GM19238 (cell line): ENCODE results near the gene WWC2.

Source experiments
- DNase-seq: peaks from one replicate; pipeline ENCODE4 v3.0.0; 2011; ENCODE audit warnings: low spot score; ENCODE audit not compliant: insufficient read length

The WWC2 gene

GRCh38 chr4:183327827-183328226 lies 228.8 kb downstream of the WWC2 start:
- DNase-seq = no peak

- DNase-seq = no peak
These were observed 229.8 kb downstream of the WWC2 start for GRCh38 chr4:183328832-183329231.

- no peak for DNase-seq
These were observed 230.2 kb downstream of the WWC2 start for GRCh38 chr4:183329244-183329643.

GRCh38 chr4:183329954-183330742 lies 231.1 kb downstream of the WWC2 start:
- no peak for DNase-seq

- DNase-seq = no peak
These were observed 231.8 kb downstream of the WWC2 start for GRCh38 chr4:183330841-183331240.

GRCh38 chr4:183332447-183332846 lies 233.4 kb downstream of the WWC2 start:
- no peak for DNase-seq

GRCh38 chr4:183333202-183333601 lies 234.1 kb downstream of the WWC2 start:
- DNase-seq = no peak

- no peak for DNase-seq
These were observed 234.9 kb downstream of the WWC2 start for GRCh38 chr4:183333983-183334382.

- no peak for DNase-seq
These were observed 236.4 kb downstream of the WWC2 start for GRCh38 chr4:183335369-183335940.

- DNase-seq = no peak
These were observed 238.3 kb downstream of the WWC2 start for GRCh38 chr4:183337349-183337748.

- no peak for DNase-seq
These were observed 238.8 kb downstream of the WWC2 start for GRCh38 chr4:183337833-183338232.

- peak; percentile 10 for DNase-seq
These were observed 243.8 kb downstream of the WWC2 start for GRCh38 chr4:183342541-183343533.

- no peak for DNase-seq
These were observed 244.7 kb downstream of the WWC2 start for GRCh38 chr4:183343730-183344129.

- no peak for DNase-seq
These were observed 245.6 kb downstream of the WWC2 start for GRCh38 chr4:183344523-183345255.

- no peak for DNase-seq
These were observed 246.2 kb downstream of the WWC2 start for GRCh38 chr4:183345261-183345660.

- no peak for DNase-seq
These were observed 248.1 kb downstream of the WWC2 start for GRCh38 chr4:183347146-183347545.

- DNase-seq = no peak
These were observed 248.5 kb downstream of the WWC2 start for GRCh38 chr4:183347566-183347965.

GRCh38 chr4:183348136-183348535 lies 249.1 kb downstream of the WWC2 start:
- no peak for DNase-seq

- DNase-seq = no peak
These were observed 249.9 kb downstream of the WWC2 start for GRCh38 chr4:183348706-183349659.

- DNase-seq = no peak
These were observed 250.6 kb downstream of the WWC2 start for GRCh38 chr4:183349673-183350072.
